Panc1 (cell line): ENCODE results near the gene ZCCHC24. TPM values are rescaled to one million over a fixed set of nuclear protein-coding genes. Genes with fewer than 3 reads are reported as not detected.

ENCODE experiments used
- ATAC-seq: fragments of 200-7000 bp; cut with Tn5 transposase; 2 replicates; pipeline ENCODE4 v1.9.1; 2020; ENCODE audit warnings: mild to moderate bottlenecking, moderate library complexity
- BruUV-seq: library from RNA; stranded (reverse); fragments of 400-500 nt; replicated peaks from 2 replicates; lab custom pipeline; 2021; lab: Mats Ljungman, UMichigan
- CTCF ChIA-PET: fragments of 300-600 bp; sonication (Branson Sonifier 250); formaldehyde crosslinking; loops from one replicate; lab custom pipeline; 2022; ENCODE audit warnings: antibody characterized with exemption; lab: Charles Lee
- POLR2A ChIA-PET: fragments of 300-600 bp; sonication (Branson Sonifier 250); formaldehyde crosslinking; loops from one replicate; lab custom pipeline; 2022; ENCODE audit warnings: antibody characterized with exemption; lab: Charles Lee
- DNase-seq: peaks from one replicate; pipeline ENCODE4 v3.0.0-alpha.2; 2010; ENCODE audit warnings: low read depth, low spot score
- H3K27ac ChIP-seq: 2 replicates; pipeline ENCODE4 v1.5.1; 2011; ENCODE audit warnings: mild to moderate bottlenecking, low read length, inconsistent platforms
- H3K27me3 ChIP-seq: fragments of 200-500 bp; sonication (Bioruptor generic); 2 replicates; pipeline ENCODE4 v1.6.0; 2014; ENCODE audit warnings: low read length, inconsistent platforms; ENCODE audit not compliant: control insufficient read depth, insufficient read depth
- H3K36me3 ChIP-seq: fragments of 200-500 bp; sonication (Bioruptor generic); 2 replicates; pipeline ENCODE4 v1.5.1; 2014; ENCODE audit warnings: inconsistent platforms, mild to moderate bottlenecking, low read length, moderate library complexity; ENCODE audit not compliant: control insufficient read depth, insufficient read depth
- H3K4me1 ChIP-seq: 2 replicates; pipeline ENCODE4 v1.5.1; 2011; ENCODE audit warnings: inconsistent platforms, mild to moderate bottlenecking, low read length, moderate library complexity; ENCODE audit not compliant: control insufficient read depth, insufficient read depth
- H3K4me3 ChIP-seq, 2 experiments: 2 replicates each; pipeline ENCODE4 v1.5.1; 2011 to 2012; ENCODE audit warnings: low read depth in 2 of 2, low read length in 2 of 2, mild to moderate bottlenecking in 2 of 2, inconsistent platforms in 1 of 2, moderate library complexity in 1 of 2
- H3K9me3 ChIP-seq: fragments of 200-500 bp; sonication (Bioruptor generic); 2 replicates; pipeline ENCODE4 v1.5.1; 2014; ENCODE audit warnings: low read depth, mild to moderate bottlenecking, inconsistent platforms, low read length, moderate library complexity; ENCODE audit not compliant: control insufficient read depth, insufficient read depth
- CTCF ChIP-seq: fragments of 450-650 bp; IDR thresholded peaks from 2 replicates; pipeline ENCODE4 v1.5.1; 2017; ENCODE audit warnings: mild to moderate bottlenecking
- POLR2AphosphoS5 ChIP-seq: IDR thresholded peaks from 2 replicates; pipeline ENCODE4 v1.6.1; 2012; ENCODE audit warnings: mild to moderate bottlenecking, low read depth, low read length, moderate library complexity
- SIN3A ChIP-seq: IDR thresholded peaks from 2 replicates; pipeline ENCODE4 v1.6.1; 2012; ENCODE audit warnings: low read depth, mild to moderate bottlenecking, low read length, moderate library complexity, borderline replicate concordance; ENCODE audit not compliant: insufficient read depth
- TCF7L2 ChIP-seq: IDR thresholded peaks from 2 replicates; pipeline ENCODE4 v1.6.1; 2011; ENCODE audit warnings: mild to moderate bottlenecking, low read depth, low read length, inconsistent platforms
- in situ Hi-C: cut with HindIII; loops from 2 replicates; pipeline ENCODE4 v1.10.0; 2016; ENCODE audit warnings: low sequenced_read_pairs, low pct_unique_long_range_greater_than_20kb
- intact Hi-C: fragments of 100-400 bp; cut with micrococcal nuclease; formaldehyde crosslinking; loops from one replicate; pipeline ENCODE4 v1.10.0; 2022; ENCODE audit not compliant: unreplicated experiment
- total RNA-seq: library from RNA; stranded (reverse); gene quantifications from one replicate; pipeline ENCODE4 v1.2.1, GENCODE V29; 2021; ENCODE audit not compliant: unreplicated experiment
- TF ChIP-seq, protein P1 (sequence below), 2 experiments: IDR thresholded peaks; 2 replicates each; pipeline ENCODE4 v1.6.1; 2011 to 2012; ENCODE audit warnings: low read depth in 2 of 2, control low read depth in 1 of 2, low read length in 1 of 2, mild to moderate bottlenecking in 1 of 2, moderate library complexity in 1 of 2; ENCODE audit not compliant: insufficient read depth in 1 of 2

ZCCHC24 gene
- total RNA-seq, 1 experiment from 2014 or later = 7.8 TPM

DNA sequence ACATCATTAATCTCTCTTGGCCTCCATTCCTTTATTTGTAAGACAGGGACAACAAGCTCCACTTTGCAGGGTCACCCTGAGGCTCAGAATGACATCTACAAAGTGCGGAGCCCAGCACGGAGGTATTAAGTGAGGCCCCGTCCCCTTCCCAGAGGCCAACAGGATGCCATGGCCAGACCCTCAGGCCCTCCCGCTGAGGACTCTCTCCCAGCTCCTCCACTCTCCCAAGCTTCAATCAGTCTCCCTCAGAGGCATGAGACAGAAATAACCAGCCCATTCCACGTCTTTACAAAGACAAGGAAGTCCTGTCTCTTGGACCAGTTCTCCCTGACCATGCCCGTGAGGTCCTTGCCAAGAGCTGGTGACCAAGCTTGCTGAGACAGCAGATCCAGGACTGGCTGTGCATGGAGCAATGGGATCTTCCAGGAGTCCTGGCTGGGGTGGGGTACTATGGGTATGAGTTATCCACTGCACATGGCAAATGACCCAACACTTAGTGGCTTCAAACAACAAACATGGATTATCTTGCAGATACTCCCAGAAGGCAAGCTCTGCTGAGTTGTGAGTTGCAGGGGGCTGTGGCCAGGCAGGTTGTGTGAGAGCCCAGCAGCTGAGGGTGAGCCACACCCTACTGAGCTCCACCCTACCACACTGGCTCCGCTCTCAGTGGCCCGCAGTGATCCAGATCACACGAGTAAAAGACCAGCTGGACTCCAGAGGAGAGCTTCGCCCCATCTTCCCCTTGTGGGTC is 102.4 kb downstream of the ZCCHC24 start:
- ChIA-PET POLR2A (interaction anchor here (0.6 kb wide), 1 partner anchor 115 kb away, joined by 7 read pairs; no protein-coding TSS in a partner anchor), CTCF (no interaction called here)
- ATAC-seq (no peak), DNase-seq (no peak)
- intact Hi-C loops = no loop called here
- Histone ChIP-seq H3K27me3 (no peaks in the 10 kb centered on the region), H3K9me3 (no peaks in the 10 kb centered on the region), H3K27ac (no peak overlapping the region), H3K4me1 (peaks cover 5% of the 10 kb centered on the region), H3K36me3 (no peaks in the 10 kb centered on the region), H3K4me3 (no peak overlapping the region)
- in situ Hi-C loops = no loop called here
- no TSS peak for BruUV-seq
- TF ChIP-seq POLR2AphosphoS5 (no peak), TCF7L2 (no peak), SIN3A (no peak)
- TF ChIP-seq, protein P1, sequence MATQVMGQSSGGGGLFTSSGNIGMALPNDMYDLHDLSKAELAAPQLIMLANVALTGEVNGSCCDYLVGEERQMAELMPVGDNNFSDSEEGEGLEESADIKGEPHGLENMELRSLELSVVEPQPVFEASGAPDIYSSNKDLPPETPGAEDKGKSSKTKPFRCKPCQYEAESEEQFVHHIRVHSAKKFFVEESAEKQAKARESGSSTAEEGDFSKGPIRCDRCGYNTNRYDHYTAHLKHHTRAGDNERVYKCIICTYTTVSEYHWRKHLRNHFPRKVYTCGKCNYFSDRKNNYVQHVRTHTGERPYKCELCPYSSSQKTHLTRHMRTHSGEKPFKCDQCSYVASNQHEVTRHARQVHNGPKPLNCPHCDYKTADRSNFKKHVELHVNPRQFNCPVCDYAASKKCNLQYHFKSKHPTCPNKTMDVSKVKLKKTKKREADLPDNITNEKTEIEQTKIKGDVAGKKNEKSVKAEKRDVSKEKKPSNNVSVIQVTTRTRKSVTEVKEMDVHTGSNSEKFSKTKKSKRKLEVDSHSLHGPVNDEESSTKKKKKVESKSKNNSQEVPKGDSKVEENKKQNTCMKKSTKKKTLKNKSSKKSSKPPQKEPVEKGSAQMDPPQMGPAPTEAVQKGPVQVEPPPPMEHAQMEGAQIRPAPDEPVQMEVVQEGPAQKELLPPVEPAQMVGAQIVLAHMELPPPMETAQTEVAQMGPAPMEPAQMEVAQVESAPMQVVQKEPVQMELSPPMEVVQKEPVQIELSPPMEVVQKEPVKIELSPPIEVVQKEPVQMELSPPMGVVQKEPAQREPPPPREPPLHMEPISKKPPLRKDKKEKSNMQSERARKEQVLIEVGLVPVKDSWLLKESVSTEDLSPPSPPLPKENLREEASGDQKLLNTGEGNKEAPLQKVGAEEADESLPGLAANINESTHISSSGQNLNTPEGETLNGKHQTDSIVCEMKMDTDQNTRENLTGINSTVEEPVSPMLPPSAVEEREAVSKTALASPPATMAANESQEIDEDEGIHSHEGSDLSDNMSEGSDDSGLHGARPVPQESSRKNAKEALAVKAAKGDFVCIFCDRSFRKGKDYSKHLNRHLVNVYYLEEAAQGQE (IDR thresholded peaks at IDR 0.05; ENCODE audit: insufficient read depth in 1 of 2, low read depth in 2 of 2, low read length in 1 of 2) = no peak

DNA sequence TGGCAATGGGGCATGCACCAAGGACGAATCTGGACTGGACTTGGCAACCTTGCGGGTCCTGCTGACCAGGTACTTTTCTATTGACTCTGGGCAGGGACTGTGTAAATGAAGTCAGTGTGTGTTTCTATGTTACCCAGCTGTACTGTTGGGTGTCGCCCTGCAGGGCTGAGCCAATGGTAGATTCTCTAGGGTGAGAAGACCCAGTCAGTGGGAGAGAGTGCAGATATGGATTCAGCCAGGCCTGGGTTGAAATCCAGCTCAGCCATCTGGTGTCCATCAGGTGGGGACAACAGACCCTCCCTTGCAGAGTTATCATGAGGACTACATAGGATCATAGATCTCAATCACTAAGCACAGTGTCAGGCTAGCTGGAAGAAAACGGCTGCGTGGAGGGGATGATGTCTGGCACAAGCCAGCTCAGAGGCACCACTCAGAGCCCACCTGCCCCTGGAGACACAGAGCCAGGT is 103.1 kb downstream of the ZCCHC24 start:
- DNase-seq (no peak), ATAC-seq (no peak)
- no TSS peak for BruUV-seq
- Histone ChIP-seq H3K4me1 (peaks cover 5% of the 10 kb centered on the region), H3K36me3 (no peaks in the 10 kb centered on the region), H3K27ac (no peak overlapping the region), H3K4me3 (no peak overlapping the region), H3K27me3 (no peaks in the 10 kb centered on the region), H3K9me3 (no peaks in the 10 kb centered on the region; the same call in 1 of the 2 replicates)
- intact Hi-C loops = no loop called here
- ChIA-PET POLR2A (interaction anchor here (0.6 kb wide), 1 partner anchor 114 kb away, joined by 7 read pairs; no protein-coding TSS in a partner anchor), CTCF (no interaction called here)
- in situ Hi-C loops = no loop called here
- no peak for TF ChIP-seq POLR2AphosphoS5
- TF ChIP-seq TCF7L2 = no peak
- TF ChIP-seq SIN3A = no peak
- TF ChIP-seq CTCF = no peak
- TF ChIP-seq, protein P1 (IDR thresholded peaks at IDR 0.05; ENCODE audit: insufficient read depth in 1 of 2, low read depth in 2 of 2, low read length in 1 of 2) = no peak
